ENCODE measurements around the gene CTBP1.

CTBP1 gene

GRCh38 chr4:1170156-1170975 lies 78.6 kb downstream of the CTBP1 start:
- Histone ChIP-seq H2BK120ac (ENCODE audit: insufficient read depth, low read length, poor library complexity) (no peak overlapping the region), H3K79me2 (ENCODE audit: control insufficient read depth, insufficient read depth, low read length, poor library complexity) (peaks cover 2% of the 10 kb centered on the region), H3K14ac (ENCODE audit: low read length) (no peak overlapping the region), H3K23ac (ENCODE audit: low read length) (no peak overlapping the region), H4K91ac (ENCODE audit: low read depth, low read length) (no peak overlapping the region), H3K36me3 (ENCODE audit: control insufficient read depth in 1 of 2, insufficient read depth in 2 of 2, low read length in 2 of 2) (no peaks in the 10 kb centered on the region), H3K9me3 (ENCODE audit: insufficient read depth, low read depth, low read length) (peaks cover 11% of the 10 kb centered on the region), H3K18ac (ENCODE audit: low read length) (no peak overlapping the region), H3K27ac (ENCODE audit: low read depth, low read length) (no peak overlapping the region), H2BK12ac (ENCODE audit: low read length) (no peak overlapping the region), H3K4me2 (ENCODE audit: low read length) (no peak overlapping the region), H3K79me1 (ENCODE audit: low read length) (peaks cover 3% of the 10 kb centered on the region), H3K27me3 (ENCODE audit: insufficient read depth, low read length) (peaks cover 46% of the 10 kb centered on the region), H4K8ac (ENCODE audit: low read depth, low read length) (no peak overlapping the region), H3K9ac (ENCODE audit: low read length) (no peak overlapping the region), H2AK5ac (ENCODE audit: low read length) (no peak overlapping the region), H4K12ac (ENCODE audit: low read depth, low read length) (no peak overlapping the region), H2AFZ (ENCODE audit: insufficient read depth, low read length, poor library complexity) (no peak overlapping the region), H3K4me1 (ENCODE audit: control insufficient read depth in 1 of 2, insufficient read depth in 2 of 2, low read length in 2 of 2) (peaks cover 17 to 27% of the 10 kb centered on the region in 2 experiments), H2BK5ac (ENCODE audit: low read depth, low read length, poor library complexity) (no peak overlapping the region), H3K4me3 (ENCODE audit: low read depth, low read length) (no peak overlapping the region), H3K4ac (ENCODE audit: low read depth, low read length) (no peak overlapping the region)
- DNase-seq = no peak
- WGBS (ENCODE audit: extremely low coverage, insufficient coverage, insufficient read length) = no CpG with 5 or more reads among the region's 37 CpGs

DNA sequence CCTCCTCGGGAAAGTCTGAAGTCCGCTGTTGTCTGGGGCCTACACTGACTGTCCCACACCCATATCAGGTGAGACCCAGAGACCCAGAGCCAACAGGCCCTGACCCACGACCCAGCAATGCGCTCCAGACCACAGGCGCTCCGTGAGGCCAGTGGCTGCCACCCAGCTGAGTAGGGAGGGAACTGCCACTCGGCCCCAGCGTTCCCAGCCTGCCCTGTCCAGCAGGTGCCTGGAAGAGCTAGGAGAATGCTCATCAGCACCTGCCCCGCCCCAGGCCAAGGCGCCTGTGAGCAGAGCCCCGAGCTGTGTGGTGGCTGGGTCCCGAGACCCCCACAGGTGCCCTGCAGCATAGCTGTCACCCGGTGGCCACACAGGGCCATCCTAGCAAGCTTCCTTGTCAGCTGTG lies 79.2 kb downstream of the CTBP1 start:
- no peak overlapping the region for H3K14ac ChIP-seq (ENCODE audit: low read length)
- no peaks in the 10 kb centered on the region for H3K36me3 ChIP-seq (ENCODE audit: control insufficient read depth in 1 of 2, insufficient read depth in 2 of 2, low read length in 2 of 2)
- peaks cover 46% of the 10 kb centered on the region for H3K27me3 ChIP-seq (ENCODE audit: insufficient read depth, low read length)
- no peak overlapping the region for H2BK5ac ChIP-seq (ENCODE audit: low read depth, low read length, poor library complexity)
- no peak for DNase-seq
- no peak overlapping the region for H3K9ac ChIP-seq (ENCODE audit: low read length)
- H4K12ac ChIP-seq (ENCODE audit: low read depth, low read length) = no peak overlapping the region
- no peak overlapping the region for H2AFZ ChIP-seq (ENCODE audit: insufficient read depth, low read length, poor library complexity)
- WGBS (ENCODE audit: extremely low coverage, insufficient coverage, insufficient read length) = no CpG with 5 or more reads among the region's 13 CpGs
- no peak overlapping the region for H2BK12ac ChIP-seq (ENCODE audit: low read length)
- H3K79me2 ChIP-seq (ENCODE audit: control insufficient read depth, insufficient read depth, low read length, poor library complexity) = peaks cover 2% of the 10 kb centered on the region
- no peak overlapping the region for H3K4me3 ChIP-seq (ENCODE audit: low read depth, low read length)
- no peak overlapping the region for H2AK5ac ChIP-seq (ENCODE audit: low read length)
- no peak overlapping the region for H3K27ac ChIP-seq (ENCODE audit: low read depth, low read length)
- no peak overlapping the region for H4K91ac ChIP-seq (ENCODE audit: low read depth, low read length)
- no peak overlapping the region for H3K23ac ChIP-seq (ENCODE audit: low read length)
- H2BK120ac ChIP-seq (ENCODE audit: insufficient read depth, low read length, poor library complexity) = no peak overlapping the region
- H4K8ac ChIP-seq (ENCODE audit: low read depth, low read length) = no peak overlapping the region
- H3K4me1 ChIP-seq (ENCODE audit: control insufficient read depth in 1 of 2, insufficient read depth in 2 of 2, low read length in 2 of 2) = peaks cover 17 to 27% of the 10 kb centered on the region in 2 experiments
- peaks cover 11% of the 10 kb centered on the region for H3K9me3 ChIP-seq (ENCODE audit: insufficient read depth, low read depth, low read length)
- H3K4me2 ChIP-seq (ENCODE audit: low read length) = no peak overlapping the region
- no peak overlapping the region for H3K4ac ChIP-seq (ENCODE audit: low read depth, low read length)
- H3K18ac ChIP-seq (ENCODE audit: low read length) = no peak overlapping the region
- peaks cover 3% of the 10 kb centered on the region for H3K79me1 ChIP-seq (ENCODE audit: low read length)

DNA sequence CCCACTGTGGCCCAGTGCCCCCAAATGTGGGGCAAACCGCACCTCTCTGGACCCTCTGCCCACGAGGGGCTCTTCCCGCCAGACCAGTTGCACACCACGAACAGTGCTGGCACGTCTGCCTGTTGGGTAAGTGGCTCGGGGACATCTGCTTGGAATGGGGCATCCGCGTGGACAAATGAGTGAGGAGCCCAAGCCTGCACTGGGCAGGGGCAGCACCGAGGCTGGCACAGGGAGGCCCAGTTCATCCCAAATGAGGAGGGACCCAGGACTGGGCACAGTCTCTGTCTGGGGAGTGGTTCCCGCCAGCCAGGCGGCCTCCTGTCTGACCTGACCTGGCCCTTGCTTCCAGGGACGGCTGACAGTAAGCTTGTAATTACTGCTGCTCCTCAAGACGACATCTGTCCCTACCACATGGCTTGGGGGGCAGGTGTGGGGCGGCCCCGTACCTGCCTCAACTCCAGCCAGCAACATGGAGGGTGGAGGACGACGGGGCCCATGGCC lies 79.7 kb downstream of the CTBP1 start:
- Histone ChIP-seq H4K12ac (ENCODE audit: low read depth, low read length) (no peak overlapping the region), H3K18ac (ENCODE audit: low read length) (no peak overlapping the region), H2BK120ac (ENCODE audit: insufficient read depth, low read length, poor library complexity) (no peak overlapping the region), H3K36me3 (ENCODE audit: control insufficient read depth in 1 of 2, insufficient read depth in 2 of 2, low read length in 2 of 2) (no peaks in the 10 kb centered on the region), H3K4me2 (ENCODE audit: low read length) (no peak overlapping the region), H2BK12ac (ENCODE audit: low read length) (no peak overlapping the region), H3K23ac (ENCODE audit: low read length) (no peak overlapping the region), H2BK5ac (ENCODE audit: low read depth, low read length, poor library complexity) (no peak overlapping the region), H3K9me3 (ENCODE audit: insufficient read depth, low read depth, low read length) (peaks cover 14% of the 10 kb centered on the region), H3K79me1 (ENCODE audit: low read length) (peaks cover 3% of the 10 kb centered on the region), H2AFZ (ENCODE audit: insufficient read depth, low read length, poor library complexity) (no peak overlapping the region), H3K4me1 (ENCODE audit: control insufficient read depth in 1 of 2, insufficient read depth in 2 of 2, low read length in 2 of 2) (peaks cover 17 to 27% of the 10 kb centered on the region in 2 experiments), H4K8ac (ENCODE audit: low read depth, low read length) (no peak overlapping the region), H3K27me3 (ENCODE audit: insufficient read depth, low read length) (peaks cover 46% of the 10 kb centered on the region), H3K4ac (ENCODE audit: low read depth, low read length) (no peak overlapping the region), H3K27ac (ENCODE audit: low read depth, low read length) (no peak overlapping the region), H2AK5ac (ENCODE audit: low read length) (no peak overlapping the region), H3K9ac (ENCODE audit: low read length) (no peak overlapping the region), H3K4me3 (ENCODE audit: low read depth, low read length) (no peak overlapping the region), H3K79me2 (ENCODE audit: control insufficient read depth, insufficient read depth, low read length, poor library complexity) (peaks cover 2% of the 10 kb centered on the region), H4K91ac (ENCODE audit: low read depth, low read length) (no peak overlapping the region), H3K14ac (ENCODE audit: low read length) (no peak overlapping the region)
- DNase-seq = no peak
- no CpG with 5 or more reads among the region's 17 CpGs for WGBS (ENCODE audit: extremely low coverage, insufficient coverage, insufficient read length)

- Histone ChIP-seq H3K79me1 (ENCODE audit: low read length) (peaks cover 3% of the 10 kb centered on the region), H3K4ac (ENCODE audit: low read depth, low read length) (no peak overlapping the region), H3K4me2 (ENCODE audit: low read length) (no peak overlapping the region), H4K91ac (ENCODE audit: low read depth, low read length) (no peak overlapping the region), H3K27ac (ENCODE audit: low read depth, low read length) (no peak overlapping the region), H3K36me3 (ENCODE audit: control insufficient read depth in 1 of 2, insufficient read depth in 2 of 2, low read length in 2 of 2) (no peaks in the 10 kb centered on the region), H3K27me3 (ENCODE audit: insufficient read depth, low read length) (peaks cover 46% of the 10 kb centered on the region), H3K14ac (ENCODE audit: low read length) (no peak overlapping the region), H3K18ac (ENCODE audit: low read length) (no peak overlapping the region), H2BK12ac (ENCODE audit: low read length) (no peak overlapping the region), H4K12ac (ENCODE audit: low read depth, low read length) (no peak overlapping the region), H2AFZ (ENCODE audit: insufficient read depth, low read length, poor library complexity) (no peak overlapping the region), H2AK5ac (ENCODE audit: low read length) (no peak overlapping the region), H4K8ac (ENCODE audit: low read depth, low read length) (no peak overlapping the region), H3K4me1 (ENCODE audit: control insufficient read depth in 1 of 2, insufficient read depth in 2 of 2, low read length in 2 of 2) (peaks cover 17 to 23% of the 10 kb centered on the region in 2 experiments), H3K9ac (ENCODE audit: low read length) (no peak overlapping the region), H3K9me3 (ENCODE audit: insufficient read depth, low read depth, low read length) (peaks cover 16% of the 10 kb centered on the region), H2BK5ac (ENCODE audit: low read depth, low read length, poor library complexity) (no peak overlapping the region), H3K4me3 (ENCODE audit: low read depth, low read length) (no peak overlapping the region), H2BK120ac (ENCODE audit: insufficient read depth, low read length, poor library complexity) (no peak overlapping the region), H3K23ac (ENCODE audit: low read length) (no peak overlapping the region), H3K79me2 (ENCODE audit: control insufficient read depth, insufficient read depth, low read length, poor library complexity) (peaks cover 2% of the 10 kb centered on the region)
- no CpG with 5 or more reads among the region's 21 CpGs for WGBS (ENCODE audit: extremely low coverage, insufficient coverage, insufficient read length)
- DNase-seq = no peak
Measured at GRCh38 chr4:1168191-1169101, 80.5 kb downstream of the CTBP1 start.

Measured in trophoblast cell (in vitro differentiated cells and primary cell).